ENCODE measurements around the gene ANO1.

Gene ANO1

DNA sequence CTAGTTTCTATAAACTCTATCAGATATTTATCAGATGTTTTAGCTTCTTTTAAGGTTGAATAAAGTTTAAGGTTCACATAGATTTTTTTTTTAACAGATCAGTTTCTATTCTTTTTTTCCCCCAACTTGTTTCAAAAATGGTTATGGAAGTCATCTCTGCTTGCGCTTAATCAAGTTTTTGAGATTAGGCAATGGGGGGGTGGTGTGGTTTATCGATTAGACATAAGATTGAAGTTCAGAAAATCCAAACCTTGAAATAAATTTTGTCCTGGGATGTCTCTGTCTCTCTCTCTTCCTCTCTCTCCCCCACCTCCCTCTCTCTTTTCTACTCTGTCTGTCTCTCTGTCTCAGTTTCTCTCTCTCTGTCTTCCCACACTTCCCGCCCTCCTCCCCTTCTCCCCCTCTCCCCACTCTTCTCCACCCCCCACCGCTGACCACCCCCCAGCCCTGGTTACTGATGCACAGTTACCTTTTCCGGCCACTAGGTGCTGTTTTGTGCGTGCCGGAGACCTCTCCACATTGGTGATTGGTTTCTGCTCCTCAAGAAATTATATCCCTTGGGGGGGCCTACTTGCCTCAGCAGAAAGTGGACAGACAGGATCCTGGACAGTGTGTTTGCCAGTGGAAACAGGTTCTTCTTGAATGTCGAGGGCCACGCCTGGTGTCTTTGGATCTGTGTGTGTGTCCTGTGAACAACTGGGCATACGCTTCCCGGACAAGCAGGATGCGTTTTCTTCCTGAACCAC, 29.7 kb upstream of the ANO1 start:
- Histone ChIP-seq H3K79me2 (ENCODE audit: insufficient read depth, low read depth) (no peaks in the 10 kb centered on the region), H3K9ac (no peak overlapping the region), H3K36me3 (ENCODE audit: insufficient read depth) (no peaks in the 10 kb centered on the region), H3K4me3 (IDR thresholded peaks at IDR 0.05; ENCODE audit: insufficient read depth, low read depth, low read length) (no peak overlapping the region), H2AFZ (ENCODE audit: low read depth) (no peak overlapping the region), H3K27me3 (ENCODE audit: insufficient read depth, low read depth) (0 out of 2 replicates have a peak, but pooled peaks cover 3% of the 10 kb centered on the region), H3K4me1 (ENCODE audit: low read depth, poor library complexity, severe bottlenecking) (no peaks in the 10 kb centered on the region), H3K27ac (no peak overlapping the region), H4K20me1 (ENCODE audit: insufficient read depth) (no peaks in the 10 kb centered on the region), H3K4me2 (no peak overlapping the region)
- TF ChIP-seq CTCF (conservative IDR thresholded peaks at IDR 0.05; ENCODE audit: low read depth, low read length): no peak

DNA sequence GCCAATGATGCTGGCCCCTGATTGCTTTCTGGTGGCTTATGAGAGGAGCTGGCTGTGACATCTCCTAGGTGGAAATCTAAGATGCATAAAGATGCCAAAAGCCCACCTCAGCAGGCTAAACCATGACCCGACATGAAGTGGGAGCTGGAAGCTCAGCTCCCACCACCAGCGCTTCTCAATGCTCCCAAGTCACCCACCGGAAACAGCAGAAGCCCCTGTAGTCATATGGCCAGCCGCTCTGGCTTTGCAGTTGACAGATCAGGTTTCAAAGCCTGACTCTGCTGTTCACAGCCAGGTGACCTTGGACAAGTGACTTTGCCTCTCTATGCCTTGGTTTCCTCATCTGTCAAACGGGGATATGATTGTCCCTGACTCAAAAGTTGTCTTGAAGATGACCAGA, 29.1 kb upstream of the ANO1 start:
- H4K20me1 ChIP-seq (ENCODE audit: insufficient read depth): no peaks in the 10 kb centered on the region
- no peak overlapping the region for H3K27ac ChIP-seq
- no peaks in the 10 kb centered on the region for H3K4me1 ChIP-seq (ENCODE audit: low read depth, poor library complexity, severe bottlenecking)
- no peak for TF ChIP-seq CTCF (conservative IDR thresholded peaks at IDR 0.05; ENCODE audit: low read depth, low read length)
- no peak overlapping the region for H3K4me2 ChIP-seq
- H3K9ac ChIP-seq: no peak overlapping the region
- 0 out of 2 replicates have a peak, but pooled peaks cover 3% of the 10 kb centered on the region for H3K27me3 ChIP-seq (ENCODE audit: insufficient read depth, low read depth)
- no peaks in the 10 kb centered on the region for H3K36me3 ChIP-seq (ENCODE audit: insufficient read depth)
- no peak overlapping the region for H3K4me3 ChIP-seq (IDR thresholded peaks at IDR 0.05; ENCODE audit: insufficient read depth, low read depth, low read length)
- no peak overlapping the region for H2AFZ ChIP-seq (ENCODE audit: low read depth)
- no peaks in the 10 kb centered on the region for H3K79me2 ChIP-seq (ENCODE audit: insufficient read depth, low read depth)

DNA sequence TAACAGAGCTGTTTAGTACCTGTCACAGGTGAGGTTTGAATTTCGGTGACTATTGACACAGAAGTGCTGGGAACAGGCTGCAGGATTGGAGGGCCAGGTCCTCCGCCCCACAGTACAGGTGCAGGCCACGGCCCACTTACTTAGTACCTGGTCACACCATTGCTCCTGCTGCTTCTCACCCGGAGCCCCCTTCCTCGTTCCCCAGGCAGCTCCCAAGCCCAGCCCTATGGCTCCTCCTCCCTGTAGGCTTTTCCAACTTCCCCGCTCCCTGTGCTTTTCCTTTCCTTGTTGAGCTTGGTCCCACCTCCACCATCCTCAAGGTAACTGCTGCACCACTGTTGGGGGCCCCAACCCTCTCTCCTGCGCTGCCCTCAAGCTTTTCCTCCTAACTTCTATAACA, 27.9 kb upstream of the ANO1 start:
- Histone ChIP-seq H4K20me1 (ENCODE audit: insufficient read depth) (no peaks in the 10 kb centered on the region), H3K79me2 (ENCODE audit: insufficient read depth, low read depth) (no peaks in the 10 kb centered on the region), H3K27me3 (ENCODE audit: insufficient read depth, low read depth) (0 out of 2 replicates have a peak, but pooled peaks cover 3% of the 10 kb centered on the region), H3K27ac (no peak overlapping the region), H3K4me2 (no peak overlapping the region), H3K9ac (no peak overlapping the region), H3K36me3 (ENCODE audit: insufficient read depth) (no peaks in the 10 kb centered on the region), H2AFZ (ENCODE audit: low read depth) (no peak overlapping the region), H3K4me1 (ENCODE audit: low read depth, poor library complexity, severe bottlenecking) (no peaks in the 10 kb centered on the region), H3K4me3 (IDR thresholded peaks at IDR 0.05; ENCODE audit: insufficient read depth, low read depth, low read length) (no peak overlapping the region)
- TF ChIP-seq CTCF (conservative IDR thresholded peaks at IDR 0.05; ENCODE audit: low read depth, low read length): no peak

DNA sequence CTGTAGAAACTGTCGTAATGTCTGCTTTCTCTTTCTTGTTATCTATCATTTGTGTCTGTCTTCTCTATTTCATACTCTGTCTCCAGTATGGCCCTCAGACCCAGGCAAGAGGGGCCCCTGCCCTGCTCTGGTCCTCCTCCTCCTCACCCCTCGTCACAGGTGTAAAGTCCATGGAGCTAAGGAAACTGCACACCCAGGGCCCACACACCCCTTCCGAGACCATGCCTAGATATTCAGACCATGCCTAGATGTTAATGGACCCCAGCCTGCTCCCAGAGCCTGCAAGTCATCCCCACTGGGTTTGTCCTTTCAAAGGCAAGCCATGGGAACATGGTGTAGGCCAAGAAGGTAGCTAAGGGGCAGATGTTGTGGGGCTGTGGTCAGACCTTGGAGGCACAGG, 24.1 kb upstream of the ANO1 start:
- no peaks in the 10 kb centered on the region for H3K79me2 ChIP-seq (ENCODE audit: insufficient read depth, low read depth)
- H3K36me3 ChIP-seq (ENCODE audit: insufficient read depth): no peaks in the 10 kb centered on the region
- H2AFZ ChIP-seq (ENCODE audit: low read depth): no peak overlapping the region
- H3K27me3 ChIP-seq (ENCODE audit: insufficient read depth, low read depth): 0 out of 2 replicates have a peak, but pooled peaks cover 3% of the 10 kb centered on the region
- no peak overlapping the region for H3K4me3 ChIP-seq (IDR thresholded peaks at IDR 0.05; ENCODE audit: insufficient read depth, low read depth, low read length)
- no peak overlapping the region for H3K9ac ChIP-seq
- no peak for TF ChIP-seq CTCF (conservative IDR thresholded peaks at IDR 0.05; ENCODE audit: low read depth, low read length)
- H3K27ac ChIP-seq: no peak overlapping the region
- no peak overlapping the region for H3K4me2 ChIP-seq
- H3K4me1 ChIP-seq (ENCODE audit: low read depth, poor library complexity, severe bottlenecking): no peaks in the 10 kb centered on the region
- H4K20me1 ChIP-seq (ENCODE audit: insufficient read depth): no peaks in the 10 kb centered on the region

Data from KMS-11 (cell line).